Endothelial cell of umbilical vein (primary cell): ENCODE measurements around the gene ILKAP. TPM values are rescaled to one million over a fixed set of nuclear protein-coding genes. Genes with fewer than 3 reads are reported as not detected.

Experiments
- BruUV-seq: library from RNA; stranded (reverse); fragments of 400-500 nt; replicated peaks from 2 replicates; lab custom pipeline; 2021; lab: Mats Ljungman, UMichigan
- CTCF ChIA-PET: fragments of 300-600, 350-600 bp; sonication (Branson Sonifier 250); formaldehyde crosslinking; loops from one replicate; lab custom pipeline; 2021; ENCODE audit warnings: antibody characterized with exemption, inconsistent platforms; lab: Charles Lee
- POLR2A ChIA-PET: fragments of 300-600, 350-600 bp; sonication (Branson Sonifier 250); formaldehyde crosslinking; loops from one replicate; lab custom pipeline; 2021; ENCODE audit warnings: antibody characterized with exemption, inconsistent platforms; lab: Charles Lee
- DNase-seq: peaks from one replicate; pipeline ENCODE4 v3.0.0-alpha.2; 2011; ENCODE audit warnings: low read depth, low spot score
- FAIRE-seq: peaks from 2 replicates; lab custom pipeline; 2011; peaks lifted over from hg19 to GRCh38; lab: Jason Lieb, UNC
- H2AFZ ChIP-seq: 2 replicates; pipeline ENCODE4 v1.6.0; 2012; ENCODE audit warnings: low read depth, low read length, control low read depth, inconsistent platforms
- H3K27ac ChIP-seq: 2 replicates; pipeline ENCODE4 v1.5.1; 2011; ENCODE audit warnings: low read depth, mild to moderate bottlenecking, control low read depth, low read length, moderate library complexity; ENCODE audit not compliant: insufficient read depth
- H3K27me3 ChIP-seq, 2 experiments: 2 replicates each; pipeline versions ENCODE4 v1.6.0 to v1.6.1; 2011; ENCODE audit warnings: low read length in 2 of 2, mixed read lengths in 1 of 2; ENCODE audit not compliant: control insufficient read depth in 2 of 2, insufficient read depth in 2 of 2
- H3K36me3 ChIP-seq, 2 experiments: 2 replicates in 1 of 2; 3 replicates in 1 of 2; pipeline ENCODE4 v1.5.1; 2011; ENCODE audit warnings: low read length in 2 of 2, mild to moderate bottlenecking in 1 of 2, moderate library complexity in 1 of 2; ENCODE audit not compliant: control insufficient read depth in 2 of 2, insufficient read depth in 2 of 2; ENCODE audit errors: extremely low read depth in 1 of 2
- H3K4me1 ChIP-seq: 3 replicates; pipeline ENCODE4 v1.5.1; 2011; ENCODE audit warnings: mild to moderate bottlenecking, low read length; ENCODE audit not compliant: control insufficient read depth, insufficient read depth; ENCODE audit errors: extremely low read depth
- H3K4me2 ChIP-seq: 2 replicates; pipeline ENCODE4 v1.6.1; 2011; ENCODE audit warnings: low read length, control low read depth, mixed read lengths; ENCODE audit not compliant: insufficient read depth
- H3K4me3 ChIP-seq, 3 experiments: fragments of 200-600 bp in 1 of 3; sonication (generic), shearing (Covaris generic) in 1 of 3; replicated peaks in 1 of 3; 2 replicates each; pipeline ENCODE4 v1.5.1; 2011 to 2016; ENCODE audit warnings: control low read depth in 3 of 3, low read length in 3 of 3, mild to moderate bottlenecking in 2 of 3, inconsistent platforms in 1 of 3, low read depth in 1 of 3, moderate library complexity in 1 of 3; ENCODE audit not compliant: insufficient read depth in 1 of 3
- H3K79me2 ChIP-seq: 2 replicates; pipeline ENCODE4 v1.6.0; 2012; ENCODE audit warnings: low read length, inconsistent platforms; ENCODE audit not compliant: control insufficient read depth, insufficient read depth
- H3K9ac ChIP-seq: replicated peaks from 2 replicates; pipeline ENCODE3; 2011; ENCODE audit warnings: low read length, control low read depth; ENCODE audit not compliant: insufficient read depth; ENCODE audit errors: extremely low read depth
- H3K9me1 ChIP-seq: replicated peaks from 3 replicates; pipeline ENCODE4 v1.6.0; 2011; ENCODE audit warnings: mild to moderate bottlenecking, low read length; ENCODE audit not compliant: control insufficient read depth, insufficient read depth; ENCODE audit errors: extremely low read depth
- H3K9me3 ChIP-seq: replicated peaks from 2 replicates; pipeline ENCODE4 v1.5.1; 2012; ENCODE audit warnings: low read length, inconsistent platforms; ENCODE audit not compliant: control insufficient read depth, insufficient read depth
- H4K20me1 ChIP-seq: replicated peaks from 2 replicates; pipeline ENCODE3; 2011; ENCODE audit warnings: mild to moderate bottlenecking, low read length; ENCODE audit not compliant: control insufficient read depth, insufficient read depth; ENCODE audit errors: extremely low read depth
- EZH2 ChIP-seq: IDR thresholded peaks from 2 replicates; pipeline ENCODE4 v1.6.1; 2012; ENCODE audit warnings: borderline replicate concordance, low read depth, mild to moderate bottlenecking, moderate library complexity, low read length, inconsistent platforms; ENCODE audit not compliant: severe bottlenecking
- FOS ChIP-seq: IDR thresholded peaks from 2 replicates; pipeline ENCODE4 v1.6.1; 2011; ENCODE audit warnings: mild to moderate bottlenecking, low read length, moderate library complexity, borderline replicate concordance; ENCODE audit not compliant: insufficient read depth
- GATA2 ChIP-seq: IDR thresholded peaks from 2 replicates; pipeline ENCODE4 v1.7.0; 2011; ENCODE audit warnings: low read depth, mild to moderate bottlenecking, moderate library complexity, mixed read lengths, low read length; ENCODE audit not compliant: insufficient read length, insufficient read depth
- JUN ChIP-seq: IDR thresholded peaks from 2 replicates; pipeline ENCODE4 v1.6.1; 2011; ENCODE audit warnings: borderline replicate concordance, low read depth; ENCODE audit not compliant: insufficient read length, insufficient read depth
- MYC ChIP-seq: IDR thresholded peaks from one replicate; pipeline ENCODE4 v1.6.1; 2011; ENCODE audit warnings: mild to moderate bottlenecking, low read depth, low read length
- POLR2A ChIP-seq: IDR thresholded peaks from 2 replicates; pipeline ENCODE4 v1.6.1; 2012; ENCODE audit warnings: low read depth, mild to moderate bottlenecking, control low read depth, low read length
- POLR2AphosphoS5 ChIP-seq: IDR thresholded peaks from 2 replicates; pipeline ENCODE4 v1.6.1; 2012; ENCODE audit warnings: low read depth, mild to moderate bottlenecking, control low read depth, low read length, moderate library complexity; ENCODE audit not compliant: insufficient read depth
- dilution Hi-C: fragments of 300-500 bp; cut with MboI; formaldehyde crosslinking; loops from one replicate; pipeline ENCODE4 v1.15.0; 2019; ENCODE audit warnings: low sequenced_read_pairs; ENCODE audit not compliant: extremely low pct_ligation_motif_present
- intact Hi-C: fragments of 100-400 bp; cut with micrococcal nuclease; formaldehyde crosslinking; loops from one replicate; pipeline ENCODE4 v1.10.0; 2022
- polyA plus RNA-seq, 4 experiments: library from polyadenylated mRNA; depleted of rRNA in 3 of 4; stranded (reverse) in 3 of 4; unstranded in 1 of 4; fragments of >200 nt; gene quantifications; 2 replicates each; pipeline versions ENCODE4 v1.2.1 to v1.2.3, GENCODE V29; 2011 to 2012; ENCODE audit warnings: missing spikeins in 1 of 4
- total RNA-seq: library from RNA; stranded (reverse); gene quantifications from 2 replicates; pipeline ENCODE4 v1.2.3, GENCODE V29; 2021
- TF ChIP-seq, protein P1 (sequence below): IDR thresholded peaks from 2 replicates; pipeline ENCODE4 v1.6.1; 2011; ENCODE audit not compliant: insufficient read depth, insufficient read length
- TF ChIP-seq, protein P2 (sequence below), 2 donors: IDR thresholded peaks; 1 replicate in 1 of 2; 2 replicates in 1 of 2; pipeline ENCODE4 v1.5.1; 2011; ENCODE audit warnings: low read length in 2 of 2, mild to moderate bottlenecking in 2 of 2, moderate library complexity in 2 of 2, control low read depth in 1 of 2, inconsistent platforms in 1 of 2, low read depth in 1 of 2; ENCODE audit not compliant: insufficient read depth in 1 of 2; ENCODE audit errors: extremely low read depth in 1 of 2

ILKAP gene
- total and polyA plus RNA-seq, 2 donors (not counting 3 experiments of a cell fraction or from before 2014, with no cell fraction given): 49.2 to 49.8 TPM

DNA sequence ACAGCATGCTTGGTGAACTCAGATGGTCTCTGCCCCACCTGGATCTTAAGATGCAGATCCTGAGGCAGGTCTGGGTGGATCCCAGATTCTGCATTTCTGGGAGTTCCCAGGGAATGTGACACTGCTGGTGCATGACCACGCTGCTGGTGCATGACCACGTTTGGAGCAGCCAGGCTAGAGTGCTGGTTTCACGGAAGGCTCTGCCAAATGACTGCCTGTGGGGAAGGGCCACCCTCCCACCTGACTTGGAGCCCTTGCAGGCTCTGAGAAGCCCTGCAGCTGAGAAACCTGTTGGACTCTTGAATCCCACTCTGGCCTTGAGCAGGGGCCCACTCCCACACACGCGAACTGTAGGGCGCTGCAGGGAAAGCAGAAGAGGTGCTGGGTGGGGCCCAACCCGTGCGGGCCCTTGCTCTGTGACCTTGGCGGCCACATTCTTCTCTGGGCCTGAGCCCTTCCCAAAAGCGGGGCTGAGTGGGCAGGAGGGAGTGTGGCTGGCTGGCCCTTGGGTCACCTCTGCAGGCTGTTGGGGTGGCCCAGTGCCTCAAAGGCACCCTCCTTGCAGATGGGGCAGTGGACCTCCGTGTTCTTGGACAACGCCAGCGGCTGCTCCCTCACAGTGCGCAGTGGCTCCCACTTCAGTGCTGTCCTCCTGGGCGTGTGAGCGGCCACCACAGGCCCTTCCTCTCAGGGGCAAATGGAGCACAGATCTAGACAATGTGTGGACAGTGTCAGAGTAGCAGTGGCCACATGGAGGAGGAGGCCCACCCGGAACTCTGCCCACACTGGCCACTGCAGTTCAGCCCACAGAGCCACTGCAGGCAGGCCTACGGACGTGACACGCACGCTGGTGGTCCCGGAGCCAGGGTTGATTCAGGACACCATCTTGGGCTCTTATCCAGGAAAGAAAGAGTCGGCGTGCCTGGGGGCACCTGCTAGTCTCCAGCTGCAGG is 36.8 kb downstream of the ILKAP start:
- no peak for FAIRE-seq
- Histone ChIP-seq H4K20me1 (no peaks in the 10 kb centered on the region), H3K27me3 (peaks cover 1 to 13% of the 10 kb centered on the region in 2 experiments), H3K27ac (no peak overlapping the region), H3K9me3 (no peaks in the 10 kb centered on the region), H3K9ac (no peak overlapping the region), H3K4me3 (no peak overlapping the region), H3K4me2 (no peak overlapping the region), H3K79me2 (no peaks in the 10 kb centered on the region), H3K9me1 (no peaks in the 10 kb centered on the region), H2AFZ (no peak overlapping the region), H3K4me1 (peaks cover 28% of the 10 kb centered on the region), H3K36me3 (peaks cover 7 to 9% of the 10 kb centered on the region in 2 experiments)
- DNase-seq: no peak
- TF ChIP-seq POLR2A (no peak), POLR2AphosphoS5 (no peak), JUN (no peak), FOS (no peak), EZH2 (no peak), GATA2 (no peak), MYC (no peak)
- TF ChIP-seq, protein P1, sequence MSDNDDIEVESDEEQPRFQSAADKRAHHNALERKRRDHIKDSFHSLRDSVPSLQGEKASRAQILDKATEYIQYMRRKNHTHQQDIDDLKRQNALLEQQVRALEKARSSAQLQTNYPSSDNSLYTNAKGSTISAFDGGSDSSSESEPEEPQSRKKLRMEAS: no peak
- TF ChIP-seq, protein P2, sequence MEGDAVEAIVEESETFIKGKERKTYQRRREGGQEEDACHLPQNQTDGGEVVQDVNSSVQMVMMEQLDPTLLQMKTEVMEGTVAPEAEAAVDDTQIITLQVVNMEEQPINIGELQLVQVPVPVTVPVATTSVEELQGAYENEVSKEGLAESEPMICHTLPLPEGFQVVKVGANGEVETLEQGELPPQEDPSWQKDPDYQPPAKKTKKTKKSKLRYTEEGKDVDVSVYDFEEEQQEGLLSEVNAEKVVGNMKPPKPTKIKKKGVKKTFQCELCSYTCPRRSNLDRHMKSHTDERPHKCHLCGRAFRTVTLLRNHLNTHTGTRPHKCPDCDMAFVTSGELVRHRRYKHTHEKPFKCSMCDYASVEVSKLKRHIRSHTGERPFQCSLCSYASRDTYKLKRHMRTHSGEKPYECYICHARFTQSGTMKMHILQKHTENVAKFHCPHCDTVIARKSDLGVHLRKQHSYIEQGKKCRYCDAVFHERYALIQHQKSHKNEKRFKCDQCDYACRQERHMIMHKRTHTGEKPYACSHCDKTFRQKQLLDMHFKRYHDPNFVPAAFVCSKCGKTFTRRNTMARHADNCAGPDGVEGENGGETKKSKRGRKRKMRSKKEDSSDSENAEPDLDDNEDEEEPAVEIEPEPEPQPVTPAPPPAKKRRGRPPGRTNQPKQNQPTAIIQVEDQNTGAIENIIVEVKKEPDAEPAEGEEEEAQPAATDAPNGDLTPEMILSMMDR (IDR thresholded peaks at IDR 0.05; ENCODE audit: extremely low read depth in 1 of 2, insufficient read depth in 1 of 2, low read depth in 1 of 2, low read length in 2 of 2): no peak
- ChIA-PET POLR2A (no interaction called here), CTCF (interaction anchor here (1.3 kb wide), 1 partner anchor 7 kb away, joined by 4 read pairs; the partner anchor contains the start of gene ERFE)
- dilution Hi-C loops: no loop called here
- intact Hi-C loops: no loop called here
- no TSS peak for BruUV-seq
